Hepatocyte (in vitro differentiated cells): ENCODE data around the gene C20orf173. TPM values are rescaled to one million over a fixed set of nuclear protein-coding genes. Genes with fewer than 3 reads are reported as not detected.

Experiments
- DNase-seq: peaks from one replicate; pipeline ENCODE4 v3.0.0-alpha.2; 2016; ENCODE audit warnings: low spot score
- H2AFZ ChIP-seq: fragments of 200-600 bp; sonication (generic); 2 replicates; pipeline ENCODE4 v1.6.0; 2016; ENCODE audit warnings: antibody characterized with exemption, mild to moderate bottlenecking
- H3K27ac ChIP-seq: fragments of 200-600 bp; sonication (generic); 2 replicates; pipeline ENCODE4 v1.5.1; 2016; ENCODE audit warnings: mild to moderate bottlenecking
- H3K27me3 ChIP-seq: fragments of 200-600 bp; sonication (generic); 2 replicates; pipeline ENCODE4 v1.6.1; 2016
- H3K36me3 ChIP-seq: fragments of 200-600 bp; sonication (generic); replicated peaks from 2 replicates; pipeline ENCODE4 v1.5.1; 2016; ENCODE audit warnings: low read depth; ENCODE audit not compliant: insufficient read depth
- H3K4me1 ChIP-seq: fragments of 200-600 bp; sonication (generic); 2 replicates; pipeline ENCODE4 v1.5.1; 2016; ENCODE audit warnings: mild to moderate bottlenecking, moderate library complexity; ENCODE audit not compliant: insufficient read depth
- H3K4me2 ChIP-seq: fragments of 200-600 bp; sonication (generic); 2 replicates; pipeline ENCODE4 v1.6.0; 2016
- H3K4me3 ChIP-seq: fragments of 200-600 bp; sonication (generic); 2 replicates; pipeline ENCODE4 v1.5.1; 2016; ENCODE audit warnings: mild to moderate bottlenecking
- H3K79me2 ChIP-seq: fragments of 200-600 bp; sonication (generic); 2 replicates; pipeline ENCODE4 v1.6.0; 2017; ENCODE audit warnings: mild to moderate bottlenecking
- H3K9me2 ChIP-seq: fragments of 200-600 bp; sonication (generic); replicated peaks from 2 replicates; pipeline ENCODE4 v1.6.0; 2017; ENCODE audit warnings: mild to moderate bottlenecking; ENCODE audit not compliant: insufficient read depth
- H3K9me3 ChIP-seq: fragments of 200-600 bp; sonication (generic); 2 replicates; pipeline ENCODE4 v1.5.1; 2016; ENCODE audit warnings: low read depth, mild to moderate bottlenecking
- H4K20me1 ChIP-seq: fragments of 200-600 bp; sonication (generic); 2 replicates; pipeline ENCODE4 v1.6.0; 2016; ENCODE audit warnings: mild to moderate bottlenecking; ENCODE audit not compliant: insufficient read depth, poor library complexity, severe bottlenecking
- CTCF ChIP-seq: fragments of 200-600 bp; sonication (generic); IDR thresholded peaks from 2 replicates; pipeline ENCODE4 v1.5.1; 2016; ENCODE audit warnings: antibody characterized with exemption, mild to moderate bottlenecking; ENCODE audit not compliant: poor library complexity
- EZH2 ChIP-seq: fragments of 200-600 bp; sonication (generic); IDR thresholded peaks from 2 replicates; pipeline ENCODE4 v1.6.1; 2016; ENCODE audit warnings: antibody characterized with exemption, mild to moderate bottlenecking, borderline replicate concordance
- EZH2phosphoT487 ChIP-seq: fragments of 200-600 bp; sonication (generic); IDR thresholded peaks from one replicate; pipeline ENCODE4 v1.6.1; 2018; ENCODE audit warnings: antibody characterized with exemption, mild to moderate bottlenecking, low read depth, moderate library complexity; ENCODE audit not compliant: unreplicated experiment, severe bottlenecking
- WGBS: methylation state at CpG from one replicate; pipeline ENCODE4 v1.1.6; 2016; ENCODE audit warnings: low lambda C conversion rate; ENCODE audit errors: missing lambda C conversion rate; 5-methylcytosine and 5-hydroxymethylcytosine counted together
- polyA plus RNA-seq: library from polyadenylated mRNA; unstranded; fragments of >200 nt; fragmentation: Nextera tagmentation; extraction: Ambion mirVana; gene quantifications from 2 replicates; pipeline ENCODE4 v1.2.1, GENCODE V29; 2016
- total RNA-seq: library from RNA; depleted of rRNA; stranded (reverse); fragments of >200 nt; gene quantifications from 2 replicates; pipeline ENCODE4 v1.2.3, GENCODE V29; 2014

The C20orf173 gene
- total and polyA plus RNA-seq, 2 experiments from 2014 or later = not detected

- WGBS = 88% methylated on average over 4 of the region's 4 CpGs
- H3K9me3 ChIP-seq = no peaks in the 10 kb centered on the region
- no peaks in the 10 kb centered on the region for H3K27me3 ChIP-seq
- H3K4me1 ChIP-seq = no peaks in the 10 kb centered on the region
- no peaks in the 10 kb centered on the region for H3K9me2 ChIP-seq
- H4K20me1 ChIP-seq = no peaks in the 10 kb centered on the region
- H3K27ac ChIP-seq = no peak overlapping the region
- H3K36me3 ChIP-seq = no peaks in the 10 kb centered on the region
- no peaks in the 10 kb centered on the region for H3K79me2 ChIP-seq
- H2AFZ ChIP-seq = no peak overlapping the region
- TF ChIP-seq EZH2 = no peak
- no peak for TF ChIP-seq CTCF
- TF ChIP-seq EZH2phosphoT487 = no peak
- H3K4me3 ChIP-seq = no peak overlapping the region
- DNase-seq = no peak
- H3K4me2 ChIP-seq = no peak overlapping the region
Measured at GRCh38 chr20:35487479-35487878, 42.0 kb downstream of the C20orf173 start.

GRCh38 chr20:35479798-35480197 is 49.7 kb downstream of the C20orf173 start:
- no peaks in the 10 kb centered on the region for H3K27me3 ChIP-seq
- TF ChIP-seq CTCF (no peak), EZH2 (no peak), EZH2phosphoT487 (no peak)
- no peak overlapping the region for H3K27ac ChIP-seq
- H3K4me3 ChIP-seq = no peak overlapping the region
- H3K36me3 ChIP-seq = no peaks in the 10 kb centered on the region
- H3K4me1 ChIP-seq = no peaks in the 10 kb centered on the region
- DNase-seq = no peak
- no peaks in the 10 kb centered on the region for H3K9me2 ChIP-seq
- H3K9me3 ChIP-seq = no peaks in the 10 kb centered on the region
- no peaks in the 10 kb centered on the region for H4K20me1 ChIP-seq
- no peak overlapping the region for H2AFZ ChIP-seq
- WGBS = 98% methylated on average over 5 of the region's 5 CpGs
- no peak overlapping the region for H3K4me2 ChIP-seq
- no peaks in the 10 kb centered on the region for H3K79me2 ChIP-seq

GRCh38 chr20:35478804-35479472 is 50.5 kb downstream of the C20orf173 start:
- no peaks in the 10 kb centered on the region for H3K27me3 ChIP-seq
- no peaks in the 10 kb centered on the region for H4K20me1 ChIP-seq
- no peak overlapping the region for H3K27ac ChIP-seq
- no peaks in the 10 kb centered on the region for H3K9me3 ChIP-seq
- no peaks in the 10 kb centered on the region for H3K79me2 ChIP-seq
- 91% methylated on average over 16 of the region's 16 CpGs for WGBS
- no peak for DNase-seq
- no peak for TF ChIP-seq CTCF
- no peak for TF ChIP-seq EZH2
- no peak for TF ChIP-seq EZH2phosphoT487
- no peak overlapping the region for H3K4me3 ChIP-seq
- no peaks in the 10 kb centered on the region for H3K36me3 ChIP-seq
- H3K9me2 ChIP-seq = no peaks in the 10 kb centered on the region
- H3K4me2 ChIP-seq = no peak overlapping the region
- no peak overlapping the region for H2AFZ ChIP-seq
- peaks cover 3% of the 10 kb centered on the region for H3K4me1 ChIP-seq

Other genes with a start within 250 kb of the C20orf173 start
- gene EIF6, start 244.9 kb downstream of the C20orf173 start, total RNA-seq = 108 and 112 TPM in 2 replicates
- gene EIF6, start 244.9 kb downstream of the C20orf173 start, polyA plus RNA-seq = 207 and 230 TPM in 2 replicates
- not detected in 2 replicates for gene FAM83C, start 237.2 kb downstream of the C20orf173 start, total RNA-seq
- 0.10 TPM in 1 of 2 replicates, not detected in the other for gene FAM83C, start 237.2 kb downstream of the C20orf173 start, polyA plus RNA-seq
- 28.2 and 31.8 TPM in 2 replicates for gene UQCC1, start 117.7 kb downstream of the C20orf173 start, total RNA-seq
- 33.1 and 38.8 TPM in 2 replicates for gene UQCC1, start 117.7 kb downstream of the C20orf173 start, polyA plus RNA-seq
- 1.0 and 1.6 TPM in 2 replicates for gene GDF5, start 91.4 kb downstream of the C20orf173 start, total RNA-seq
- 2.0 and 2.7 TPM in 2 replicates for gene GDF5, start 91.4 kb downstream of the C20orf173 start, polyA plus RNA-seq
- 9.6 and 12.4 TPM in 2 replicates for gene CEP250, start 74.1 kb downstream of the C20orf173 start, total RNA-seq
- gene CEP250, start 74.1 kb downstream of the C20orf173 start, polyA plus RNA-seq = 18.5 and 23.4 TPM in 2 replicates
- 369 and 375 TPM in 2 replicates for gene ERGIC3, start 12.4 kb upstream of the C20orf173 start, total RNA-seq
- 298 and 309 TPM in 2 replicates for gene ERGIC3, start 12.4 kb upstream of the C20orf173 start, polyA plus RNA-seq
- gene SPAG4, start 86.2 kb upstream of the C20orf173 start, total RNA-seq = 7.9 and 11.0 TPM in 2 replicates
- 6.6 and 10.5 TPM in 2 replicates for gene SPAG4, start 86.2 kb upstream of the C20orf173 start, polyA plus RNA-seq
- 66.9 and 68.9 TPM in 2 replicates for gene CPNE1, start 135.2 kb upstream of the C20orf173 start, total RNA-seq
- 91.1 and 93.4 TPM in 2 replicates for gene CPNE1, start 135.2 kb upstream of the C20orf173 start, polyA plus RNA-seq
- 53.7 and 57.3 TPM in 2 replicates for gene RBM12, start 135.2 kb upstream of the C20orf173 start, total RNA-seq
- gene RBM12, start 135.2 kb upstream of the C20orf173 start, polyA plus RNA-seq = 20.6 and 22.5 TPM in 2 replicates
- gene NFS1, start 169.7 kb upstream of the C20orf173 start, total RNA-seq = 48.5 and 49.0 TPM in 2 replicates
- gene NFS1, start 169.7 kb upstream of the C20orf173 start, polyA plus RNA-seq = 30.2 and 38.1 TPM in 2 replicates
- gene ROMO1, start 169.8 kb upstream of the C20orf173 start, total RNA-seq = 285 and 383 TPM in 2 replicates
- gene ROMO1, start 169.8 kb upstream of the C20orf173 start, polyA plus RNA-seq = 629 and 634 TPM in 2 replicates
- 334 and 423 TPM in 2 replicates for gene RBM39, start 212.6 kb upstream of the C20orf173 start, total RNA-seq
- gene RBM39, start 212.6 kb upstream of the C20orf173 start, polyA plus RNA-seq = 200 and 260 TPM in 2 replicates
- gene PHF20, start 242.4 kb upstream of the C20orf173 start, total RNA-seq = 18.8 and 24.0 TPM in 2 replicates
- gene PHF20, start 242.4 kb upstream of the C20orf173 start, polyA plus RNA-seq = 24.0 and 24.2 TPM in 2 replicates